Activated T-helper 1 cell treated with Interleukin-2 at 50 U/mL for 16 hours (primary cell): ENCODE measurements around the gene TAP2.
A peak's percentile ranks its signal among the peaks of the same experiment; 100 is the strongest.
"Not testable (repeated sequence)": the region's sequence is repeated elsewhere in the genome, so short reads cannot be mapped to it uniquely, and the experiment has no call there.

Source experiments
- DNase-seq: peaks from one replicate; pipeline ENCODE4 v3.0.0-alpha.2; 2020; ENCODE audit warnings: low read depth

TAP2 gene

GRCh38 chr6:32838114-32838958, at the start of gene TAP2:
TAP2 (minus strand) TSS chr6:32838739; CDS start chr6:32838233, 506 bp downstream.
- peak; percentile 98 for DNase-seq

DNA sequence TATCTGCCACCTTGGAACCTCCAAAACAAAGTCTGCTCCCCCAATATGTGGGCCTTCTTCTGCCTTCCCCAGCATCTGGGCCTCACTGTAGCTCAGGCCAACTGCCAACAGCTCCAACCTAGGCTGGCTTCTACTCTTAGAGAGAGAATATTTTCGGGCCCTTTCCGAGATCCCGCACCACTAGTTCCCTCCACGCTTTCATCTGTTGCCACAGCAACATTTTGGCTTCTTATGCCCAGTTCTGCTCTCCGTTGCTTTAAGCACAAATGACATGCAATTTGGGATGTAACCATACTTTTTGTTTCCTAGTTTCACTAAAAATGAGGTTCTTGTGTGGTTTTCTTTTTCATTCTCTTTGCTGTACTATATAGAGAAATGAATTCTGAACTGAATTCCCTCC, 49.1 kb upstream of the TAP2 start:
- no peak for DNase-seq

DNA sequence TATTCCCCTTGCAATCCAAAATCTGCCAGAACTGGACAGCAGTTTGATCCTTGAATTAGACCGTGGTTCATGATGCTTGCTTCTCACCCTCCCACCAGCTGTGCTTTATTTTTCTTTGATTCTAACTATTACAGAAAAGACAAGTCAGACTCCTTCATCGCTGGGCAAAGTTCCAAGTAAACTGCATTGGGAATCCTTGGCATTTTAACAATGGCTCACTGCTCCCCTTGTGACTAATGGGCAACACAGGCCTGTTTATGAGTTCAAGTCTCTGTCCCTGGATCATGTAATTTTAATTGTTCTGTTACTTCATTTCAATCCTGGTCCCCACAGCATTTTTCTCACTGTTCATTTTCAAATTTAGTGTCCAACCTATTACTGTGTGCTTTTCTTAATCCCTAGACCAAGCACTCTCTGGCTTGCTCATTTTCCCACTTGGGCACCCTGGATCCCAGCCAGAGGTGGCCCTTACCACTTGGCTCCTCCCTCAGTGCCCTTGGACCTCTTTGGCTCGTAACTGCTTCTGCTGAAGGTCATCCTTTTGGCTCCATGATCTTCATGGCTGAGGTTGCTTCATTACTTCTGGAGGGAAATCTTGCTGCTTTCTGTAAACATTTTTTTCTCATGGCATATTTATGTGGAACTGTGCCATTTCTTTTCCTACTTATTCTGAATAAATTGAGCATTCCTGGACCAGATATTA, 48.3 kb upstream of the TAP2 start:
- DNase-seq: no peak

DNA sequence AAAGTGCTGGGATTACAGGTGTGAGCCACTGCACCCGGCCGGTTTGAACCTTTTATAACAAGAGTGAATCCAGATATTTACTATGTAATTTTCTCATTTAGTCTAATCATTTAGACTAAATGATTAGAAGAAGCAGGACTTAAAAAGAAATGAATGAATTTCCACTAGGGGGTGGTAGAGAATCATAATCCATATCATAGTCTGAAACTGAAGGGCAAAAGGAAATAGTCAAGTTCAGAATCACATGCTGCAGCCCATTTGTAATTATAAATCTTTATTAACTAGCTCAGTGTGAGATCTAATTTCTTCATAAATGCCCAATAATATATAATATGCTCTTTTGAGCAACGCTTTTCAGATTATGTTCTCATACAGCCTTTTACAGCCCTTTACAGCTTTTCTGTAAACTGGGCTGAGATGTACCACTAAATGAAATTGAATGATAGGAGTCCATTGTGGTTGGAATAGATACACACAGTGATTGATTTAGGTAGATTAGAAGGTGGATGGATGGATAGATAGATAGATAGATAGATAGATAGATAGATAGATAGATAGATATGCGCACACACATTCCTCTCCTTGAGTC, 47.3 kb upstream of the TAP2 start:
- DNase-seq: no peak

- DNase-seq: no peak
Observed at GRCh38 chr6:32883789-32884188, 45.2 kb upstream of the TAP2 start.

GRCh38 chr6:32882879-32883250, 44.3 kb upstream of the TAP2 start:
- no peak for DNase-seq

DNA sequence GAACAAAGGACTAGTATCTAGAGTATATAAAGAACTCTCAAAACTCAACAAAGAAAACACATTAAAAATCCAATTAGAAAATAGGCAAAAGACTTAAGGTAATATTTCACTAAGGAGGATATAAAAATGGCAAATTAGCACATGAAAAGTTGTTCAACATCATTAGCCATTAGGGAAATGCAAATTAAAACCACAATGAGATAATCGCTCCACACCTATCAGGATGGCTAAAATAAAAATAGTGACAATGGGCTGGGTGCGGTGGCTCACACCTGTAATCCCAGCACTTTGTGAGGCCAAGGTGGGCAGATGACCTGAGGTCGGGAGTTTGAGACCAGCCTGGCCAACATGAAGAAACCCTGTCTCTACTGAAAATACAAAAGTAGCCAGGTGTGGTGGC, 42.4 kb upstream of the TAP2 start:
- DNase-seq: not testable (repeated sequence)

- DNase-seq: no peak
Observed at GRCh38 chr6:32879691-32880090, 41.2 kb upstream of the TAP2 start.

DNA sequence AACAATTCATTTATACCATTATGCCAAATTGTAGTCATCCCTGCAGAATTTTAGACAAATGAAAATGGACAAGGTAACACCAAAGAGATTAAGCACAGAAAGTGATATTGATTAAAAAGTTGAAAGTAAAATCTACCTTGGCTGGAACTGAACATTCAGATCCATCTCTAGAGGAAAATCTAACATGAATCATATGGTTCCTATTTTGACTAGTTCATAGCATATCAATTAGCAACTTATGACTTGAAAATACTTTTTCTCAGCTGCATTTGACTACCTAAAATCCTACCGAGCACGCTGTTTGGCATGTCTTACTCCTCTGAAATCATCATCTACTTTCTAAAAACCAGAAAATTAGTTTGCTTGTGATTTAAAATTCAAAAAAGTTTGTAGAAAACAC, 38.1 kb upstream of the TAP2 start:
- no peak for DNase-seq

DNA sequence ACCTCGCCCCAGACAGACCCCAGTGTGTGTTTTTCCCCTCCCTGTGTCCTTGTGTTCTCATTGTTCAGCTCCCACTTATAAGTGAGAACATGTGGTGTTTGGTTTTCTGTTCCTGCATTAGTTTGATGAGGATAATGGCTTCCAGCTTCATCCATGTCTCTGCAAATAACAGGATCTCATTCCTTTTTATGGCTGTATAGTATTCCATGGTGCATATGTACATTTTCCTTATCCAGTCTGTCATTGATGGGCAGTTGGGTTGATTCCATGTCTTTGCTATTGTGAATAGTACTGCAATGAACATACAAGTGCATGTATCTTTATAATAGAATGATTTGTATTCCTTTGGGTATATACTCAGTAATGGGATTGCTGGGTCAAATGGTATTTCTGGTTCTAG, 35.4 kb upstream of the TAP2 start:
- DNase-seq: not testable (repeated sequence)

GRCh38 chr6:32868257-32868788, 29.8 kb upstream of the TAP2 start:
- peak; percentile 74 for DNase-seq

GRCh38 chr6:32867554-32868256, 29.2 kb upstream of the TAP2 start:
- no peak for DNase-seq

DNA sequence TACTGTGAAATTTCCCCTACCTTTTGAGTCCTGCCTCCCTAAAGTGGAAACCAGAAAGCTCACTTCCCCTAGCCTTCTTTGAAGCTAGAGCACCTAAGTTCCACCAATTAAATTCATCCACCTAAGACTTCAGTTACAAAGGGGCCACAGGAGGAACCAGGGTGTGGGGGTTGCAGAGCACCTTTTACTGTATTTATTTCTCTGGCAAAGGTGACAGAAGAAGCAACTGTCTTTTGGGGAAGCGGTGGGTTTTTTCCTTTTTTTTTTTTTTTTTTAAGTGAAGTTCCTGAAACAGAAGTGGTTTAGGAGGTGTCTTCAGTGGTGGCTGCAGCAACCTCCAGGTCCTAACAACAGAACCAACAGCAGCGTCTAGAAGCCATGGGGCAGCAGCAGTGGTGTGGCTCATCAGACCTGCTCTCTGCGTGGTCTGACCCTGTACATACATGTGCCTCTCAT, 28.5 kb upstream of the TAP2 start:
- no peak for DNase-seq

DNA sequence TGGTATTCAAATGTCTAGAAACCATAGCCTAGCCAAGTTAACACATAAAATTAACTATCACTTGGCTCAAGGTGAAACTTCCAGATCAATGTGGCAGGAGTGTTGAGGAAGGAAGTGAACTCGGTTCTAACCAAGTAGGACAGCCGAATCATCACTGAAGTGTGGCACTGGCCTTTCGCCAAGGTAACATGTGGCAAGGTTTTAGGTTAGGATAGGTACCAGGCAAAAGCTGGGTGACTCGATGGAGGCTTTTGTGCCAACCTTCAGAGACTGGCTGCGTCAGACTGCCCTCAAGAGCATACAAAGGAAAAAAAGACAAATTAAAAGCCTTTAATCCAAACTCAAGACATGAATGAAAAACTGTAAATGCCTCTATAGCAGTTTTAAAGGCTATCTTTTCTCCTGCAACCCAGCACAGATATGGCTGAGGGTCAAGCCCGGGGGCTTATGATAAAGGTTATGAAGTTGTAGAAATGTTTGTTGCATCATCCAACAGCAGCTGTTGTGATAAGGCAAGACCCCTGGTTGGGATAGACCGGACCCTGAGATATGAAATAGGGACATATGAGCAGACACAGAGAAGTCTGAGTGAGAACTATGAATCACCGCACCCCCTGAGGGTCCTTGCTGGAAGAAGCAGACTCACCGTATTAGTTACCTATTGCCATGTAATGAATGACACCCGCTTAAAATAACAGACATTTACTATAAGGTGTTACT, 27.3 kb upstream of the TAP2 start:
- no peak for DNase-seq

DNA sequence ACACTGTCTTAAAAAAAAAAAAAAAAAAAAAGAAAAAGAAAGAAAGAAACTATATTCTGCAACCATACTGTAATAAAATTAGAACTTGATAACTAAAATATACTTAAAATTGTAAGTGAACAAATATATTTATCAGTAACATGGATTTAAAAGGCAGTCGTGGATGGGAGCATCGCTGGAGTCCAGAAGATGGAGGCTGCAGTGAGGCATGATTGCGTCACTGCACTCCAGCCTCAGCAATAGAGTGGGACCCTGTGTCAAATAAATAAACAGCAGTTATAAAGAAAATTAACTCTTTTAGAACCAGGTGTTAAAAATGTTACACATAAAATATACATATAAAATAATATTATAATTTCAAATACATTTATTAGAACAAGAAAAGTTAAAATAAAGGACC, 24.2 kb upstream of the TAP2 start:
- no peak for DNase-seq

GRCh38 chr6:32860674-32861073, 22.1 kb upstream of the TAP2 start:
- no peak for DNase-seq

DNA sequence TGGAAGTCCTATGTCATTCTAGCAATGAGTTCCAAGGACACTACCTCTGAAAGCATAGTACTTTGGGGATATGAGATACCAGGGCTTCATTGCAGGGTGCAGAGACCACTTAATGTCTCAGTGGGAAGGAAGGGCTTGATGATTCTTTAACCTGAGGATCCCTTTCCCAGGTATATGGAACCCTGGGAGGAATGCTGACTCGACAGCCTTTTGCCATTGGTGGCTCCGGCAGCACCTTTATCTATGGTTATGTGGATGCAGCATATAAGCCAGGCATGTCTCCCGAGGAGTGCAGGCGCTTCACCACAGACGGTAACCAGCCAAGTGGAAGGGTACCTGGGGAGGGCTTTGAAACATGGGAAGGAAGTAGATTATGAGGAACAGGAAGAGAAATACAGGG, 19.7 kb upstream of the TAP2 start:
- no peak for DNase-seq

GRCh38 chr6:32857156-32857891, 18.8 kb upstream of the TAP2 start:
- DNase-seq: no peak

GRCh38 chr6:32855467-32856174, 17.1 kb upstream of the TAP2 start:
- no peak for DNase-seq
